ENCODE measurements around the gene BFAR.
"Not testable (repeated sequence)": the region's sequence is repeated elsewhere in the genome, so short reads cannot be mapped to it uniquely, and the experiment has no call there.

GRCh38 chr16:14701859-14702258 is 69.1 kb downstream of the BFAR start:
- TF ChIP-seq RNF2 (IDR thresholded peaks at IDR 0.05; ENCODE audit: borderline replicate concordance, low read depth); JUN (IDR thresholded peaks at IDR 0.05); CTCF (IDR thresholded peaks at IDR 0.05); POLR2A (IDR thresholded peaks at IDR 0.05; ENCODE audit: low read length): not testable (repeated sequence)

All from A549 (cell line).